Measurements from ENCODE around the gene NFIX.
"Not testable (repeated sequence)": the region's sequence is repeated elsewhere in the genome, so short reads cannot be mapped to it uniquely, and the experiment has no call there.

NFIX gene

DNA sequence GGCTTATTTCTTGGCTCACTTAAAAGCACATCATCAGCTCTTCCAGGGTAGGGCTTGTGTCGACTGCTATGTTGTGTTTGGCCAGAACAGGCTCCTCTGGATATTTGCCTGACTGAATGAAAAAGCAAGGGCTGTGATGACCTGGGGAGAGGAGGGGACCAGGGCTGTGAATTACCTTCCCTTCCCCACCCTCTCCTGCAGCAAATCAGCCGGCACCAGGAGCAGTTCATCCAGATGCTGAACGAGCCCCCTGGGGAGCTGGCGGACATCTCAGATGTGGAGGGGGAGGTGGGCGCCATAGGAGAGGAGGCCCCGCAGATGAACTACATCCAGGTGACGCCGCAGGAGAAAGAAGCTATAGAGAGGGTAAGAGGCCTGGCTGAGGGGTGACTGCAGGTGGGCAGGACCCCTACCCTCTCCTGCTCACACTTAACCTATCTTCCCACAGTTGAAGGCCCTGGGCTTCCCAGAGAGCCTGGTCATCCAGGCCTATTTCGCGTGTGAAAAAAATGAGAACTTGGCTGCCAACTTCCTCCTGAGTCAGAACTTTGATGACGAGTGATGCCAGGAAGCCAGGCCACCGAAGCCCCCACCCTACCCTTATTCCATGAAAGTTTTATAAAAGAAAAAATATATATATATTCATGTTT, 42.7 kb upstream of the NFIX start:
- peaks cover 6% of the 10 kb centered on the region for H3K4me1 ChIP-seq (ENCODE audit: low read depth, poor library complexity, severe bottlenecking)
- peaks cover 3% of the 10 kb centered on the region for H3K79me2 ChIP-seq (ENCODE audit: insufficient read depth, low read depth)
- 0 out of 2 replicates have a peak, but pooled peaks cover 5% of the 10 kb centered on the region for H3K36me3 ChIP-seq (ENCODE audit: insufficient read depth)

GRCh38 chr19:12953138-12953798, 42.0 kb upstream of the NFIX start:
- Histone ChIP-seq H3K27me3 (ENCODE audit: insufficient read depth, low read depth) (no peaks in the 10 kb centered on the region), H3K36me3 (ENCODE audit: insufficient read depth) (0 out of 2 replicates have a peak, but pooled peaks cover 5% of the 10 kb centered on the region), H3K79me2 (ENCODE audit: insufficient read depth, low read depth) (no peaks in the 10 kb centered on the region), H2AFZ (ENCODE audit: low read depth) (no peak overlapping the region), H3K9ac (no peak overlapping the region), H3K27ac (no peak overlapping the region), H3K4me3 (IDR thresholded peaks at IDR 0.05; ENCODE audit: insufficient read depth, low read depth, low read length) (no peak overlapping the region), H3K4me1 (ENCODE audit: low read depth, poor library complexity, severe bottlenecking) (peaks cover 4% of the 10 kb centered on the region), H4K20me1 (ENCODE audit: insufficient read depth) (no peaks in the 10 kb centered on the region), H3K4me2 (no peak overlapping the region)
- TF ChIP-seq, protein P1, sequence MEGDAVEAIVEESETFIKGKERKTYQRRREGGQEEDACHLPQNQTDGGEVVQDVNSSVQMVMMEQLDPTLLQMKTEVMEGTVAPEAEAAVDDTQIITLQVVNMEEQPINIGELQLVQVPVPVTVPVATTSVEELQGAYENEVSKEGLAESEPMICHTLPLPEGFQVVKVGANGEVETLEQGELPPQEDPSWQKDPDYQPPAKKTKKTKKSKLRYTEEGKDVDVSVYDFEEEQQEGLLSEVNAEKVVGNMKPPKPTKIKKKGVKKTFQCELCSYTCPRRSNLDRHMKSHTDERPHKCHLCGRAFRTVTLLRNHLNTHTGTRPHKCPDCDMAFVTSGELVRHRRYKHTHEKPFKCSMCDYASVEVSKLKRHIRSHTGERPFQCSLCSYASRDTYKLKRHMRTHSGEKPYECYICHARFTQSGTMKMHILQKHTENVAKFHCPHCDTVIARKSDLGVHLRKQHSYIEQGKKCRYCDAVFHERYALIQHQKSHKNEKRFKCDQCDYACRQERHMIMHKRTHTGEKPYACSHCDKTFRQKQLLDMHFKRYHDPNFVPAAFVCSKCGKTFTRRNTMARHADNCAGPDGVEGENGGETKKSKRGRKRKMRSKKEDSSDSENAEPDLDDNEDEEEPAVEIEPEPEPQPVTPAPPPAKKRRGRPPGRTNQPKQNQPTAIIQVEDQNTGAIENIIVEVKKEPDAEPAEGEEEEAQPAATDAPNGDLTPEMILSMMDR (conservative IDR thresholded peaks at IDR 0.05; ENCODE audit: low read depth, low read length) = no peak

More for the DNA sequence above, 42.7 kb upstream of the NFIX start:
- H4K20me1 ChIP-seq (ENCODE audit: insufficient read depth) = no peaks in the 10 kb centered on the region
- H3K27me3 ChIP-seq (ENCODE audit: insufficient read depth, low read depth) = no peaks in the 10 kb centered on the region
- no peak overlapping the region for H3K4me3 ChIP-seq (IDR thresholded peaks at IDR 0.05; ENCODE audit: insufficient read depth, low read depth, low read length)
- H3K27ac ChIP-seq = no peak overlapping the region
- TF ChIP-seq, protein P1 (conservative IDR thresholded peaks at IDR 0.05; ENCODE audit: low read depth, low read length) = no peak
- H2AFZ ChIP-seq (ENCODE audit: low read depth) = no peak overlapping the region
- no peak overlapping the region for H3K9ac ChIP-seq
- H3K4me2 ChIP-seq = no peak overlapping the region

DNA sequence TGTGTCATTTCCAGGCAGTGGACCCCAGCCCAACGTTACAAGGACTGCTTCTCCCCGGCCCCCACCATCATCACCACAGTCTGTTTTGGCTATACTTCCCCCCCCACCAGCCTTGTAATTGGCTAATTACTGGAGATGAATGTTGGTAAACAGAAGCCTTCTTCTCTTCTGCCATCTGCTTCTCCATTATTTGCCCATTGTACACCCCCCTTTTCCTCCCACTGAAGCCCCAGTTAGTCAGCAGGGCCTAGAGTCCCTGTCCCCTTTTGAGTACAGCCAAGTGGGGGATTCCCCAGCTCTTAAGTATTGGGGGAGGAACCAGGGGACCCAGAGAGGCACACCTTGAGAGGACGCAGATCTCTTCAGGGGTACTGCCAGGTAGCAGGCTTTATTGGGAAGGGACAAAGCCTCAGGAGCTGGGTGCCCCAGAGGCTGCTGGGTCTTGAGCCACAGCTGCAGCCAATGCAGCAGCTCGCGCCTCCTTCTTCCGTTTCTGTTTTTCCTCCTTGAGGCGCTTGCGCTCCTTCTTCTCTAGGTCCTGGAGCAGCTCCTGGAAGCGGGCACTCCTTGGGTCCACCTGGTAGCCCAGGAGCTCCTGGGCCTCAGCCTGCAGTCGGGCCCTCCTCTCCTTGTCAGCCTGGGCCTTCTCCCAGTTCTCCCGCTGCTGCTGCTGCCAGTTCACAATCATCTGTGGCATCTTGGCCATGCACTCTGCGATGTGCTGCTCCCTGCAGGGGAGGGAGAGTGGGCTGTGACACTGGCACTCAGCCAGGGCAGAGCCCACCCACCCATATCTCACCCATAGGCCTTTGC, 41.3 kb upstream of the NFIX start:
- Histone ChIP-seq H3K27me3 (ENCODE audit: insufficient read depth, low read depth) (no peaks in the 10 kb centered on the region), H3K4me1 (ENCODE audit: low read depth, poor library complexity, severe bottlenecking) (peaks cover 4% of the 10 kb centered on the region), H3K4me3 (IDR thresholded peaks at IDR 0.05; ENCODE audit: insufficient read depth, low read depth, low read length) (no peak overlapping the region), H4K20me1 (ENCODE audit: insufficient read depth) (no peaks in the 10 kb centered on the region), H3K36me3 (ENCODE audit: insufficient read depth) (no peaks in the 10 kb centered on the region), H2AFZ (ENCODE audit: low read depth) (no peak overlapping the region), H3K9ac (no peak overlapping the region), H3K79me2 (ENCODE audit: insufficient read depth, low read depth) (no peaks in the 10 kb centered on the region), H3K4me2 (no peak overlapping the region), H3K27ac (no peak overlapping the region)
- TF ChIP-seq, protein P1 (conservative IDR thresholded peaks at IDR 0.05; ENCODE audit: low read depth, low read length) = no peak

DNA sequence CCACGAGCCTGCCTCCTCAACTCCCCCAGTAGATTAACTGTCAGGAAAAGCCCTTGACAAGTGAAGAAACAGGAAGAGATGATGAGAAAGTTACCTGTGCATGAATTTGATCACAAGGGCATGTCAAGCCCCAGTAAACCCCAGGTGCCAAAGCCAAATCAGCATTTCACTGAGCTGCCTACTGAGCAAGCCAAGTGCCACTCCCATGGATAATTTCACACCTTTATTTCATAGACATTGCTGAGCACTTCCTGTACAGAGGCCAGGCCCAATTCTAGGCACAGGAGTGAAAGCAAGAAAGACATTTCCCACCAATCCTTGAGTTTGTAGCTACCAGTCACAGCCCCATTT, 40.7 kb upstream of the NFIX start:
- no peaks in the 10 kb centered on the region for H3K27me3 ChIP-seq (ENCODE audit: insufficient read depth, low read depth)
- H3K4me3 ChIP-seq (IDR thresholded peaks at IDR 0.05; ENCODE audit: insufficient read depth, low read depth, low read length) = no peak overlapping the region
- no peak overlapping the region for H3K9ac ChIP-seq
- no peaks in the 10 kb centered on the region for H3K36me3 ChIP-seq (ENCODE audit: insufficient read depth)
- H3K4me2 ChIP-seq = no peak overlapping the region
- TF ChIP-seq, protein P1 (conservative IDR thresholded peaks at IDR 0.05; ENCODE audit: low read depth, low read length) = no peak
- no peak overlapping the region for H2AFZ ChIP-seq (ENCODE audit: low read depth)
- H3K79me2 ChIP-seq (ENCODE audit: insufficient read depth, low read depth) = no peaks in the 10 kb centered on the region
- no peaks in the 10 kb centered on the region for H4K20me1 ChIP-seq (ENCODE audit: insufficient read depth)
- peak overlapping the region; percentile 14; the same call in 1 of the 2 replicates for H3K27ac ChIP-seq
- H3K4me1 ChIP-seq (ENCODE audit: low read depth, poor library complexity, severe bottlenecking) = peaks cover 4% of the 10 kb centered on the region

DNA sequence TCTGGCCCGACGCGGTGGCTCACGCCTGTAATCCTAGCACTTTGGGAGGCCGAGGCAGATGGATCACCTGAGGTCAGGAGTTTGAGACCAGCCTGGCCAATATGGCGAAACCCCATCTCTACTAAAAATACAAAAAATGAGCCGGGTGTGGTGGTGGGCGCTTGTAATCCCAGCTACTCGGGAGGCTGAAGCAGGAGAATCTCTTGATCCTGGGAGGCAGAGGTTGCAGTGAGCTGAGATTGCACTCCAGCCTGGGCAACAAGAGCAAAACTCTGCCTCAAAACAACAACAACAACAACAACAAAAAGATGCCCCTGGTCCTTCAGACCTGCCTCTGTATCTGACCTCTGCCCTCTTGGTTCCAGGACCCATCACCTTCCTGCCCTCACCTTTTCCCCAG, 39.7 kb upstream of the NFIX start:
- peak overlapping the region; percentile 51; the same call in 1 of the 2 replicates for H3K4me2 ChIP-seq
- not testable (repeated sequence) for H3K4me3 ChIP-seq (IDR thresholded peaks at IDR 0.05; ENCODE audit: insufficient read depth, low read depth, low read length); H3K36me3 ChIP-seq (ENCODE audit: insufficient read depth); H3K27me3 ChIP-seq (ENCODE audit: insufficient read depth, low read depth); H3K4me1 ChIP-seq (ENCODE audit: low read depth, poor library complexity, severe bottlenecking); H3K27ac ChIP-seq; H3K79me2 ChIP-seq (ENCODE audit: insufficient read depth, low read depth); H2AFZ ChIP-seq (ENCODE audit: low read depth); H3K9ac ChIP-seq; H4K20me1 ChIP-seq (ENCODE audit: insufficient read depth)
